GM12878 (cell line): ENCODE data around the gene SCARB2. TPM values are rescaled to one million over a fixed set of nuclear protein-coding genes. Genes with fewer than 3 reads are reported as not detected.
A peak's percentile ranks its signal among the peaks of the same experiment; 100 is the strongest.

ENCODE experiments used
- ATAC-seq: fragments of 200-7000 bp; cut with Tn5 transposase; 3 replicates; pipeline ENCODE4 v1.9.1; 2020; ENCODE audit warnings: mild to moderate bottlenecking, moderate library complexity
- BruUV-seq: library from RNA; stranded (reverse); fragments of 400-500 nt; replicated peaks from 2 replicates; lab custom pipeline; 2021; lab: Mats Ljungman, UMichigan
- CTCF ChIA-PET: fragments of 300-600 bp; sonication (Branson Sonifier 250); formaldehyde crosslinking; extraction: SDS; loops from one replicate; lab custom pipeline; 2021; ENCODE audit warnings: inconsistent platforms; lab: Yijun Ruan, JAX
- POLR2A ChIA-PET: fragments of 350-600 bp; formaldehyde crosslinking; extraction: SDS; loops from one replicate; lab custom pipeline; 2021; ENCODE audit warnings: inconsistent platforms; lab: Charles Lee
- RAD21 ChIA-PET: fragments of 300-600 bp; sonication (Branson Sonifier 250); formaldehyde crosslinking; loops from one replicate; lab custom pipeline; 2023; ENCODE audit warnings: antibody characterized with exemption; ENCODE audit not compliant: unreplicated experiment; lab: Charles Lee
- SMC1A ChIA-PET: fragments of 300-600 bp; sonication (Branson Sonifier 250); formaldehyde crosslinking; loops from one replicate; lab custom pipeline; 2023; ENCODE audit not compliant: unreplicated experiment, uncharacterized antibody; lab: Charles Lee
- DNase-seq: peaks from one replicate; pipeline ENCODE4 v3.0.0-alpha.2; 2011; ENCODE audit warnings: low read depth, low spot score
- FAIRE-seq: peaks from 3 replicates; lab custom pipeline; 2011; peaks lifted over from hg19 to GRCh38; lab: Jason Lieb, UNC
- H2AFZ ChIP-seq: 2 replicates; pipeline ENCODE4 v1.6.0; 2011; ENCODE audit warnings: low read depth, low read length, control low read depth; ENCODE audit not compliant: control insufficient read depth
- H3K27ac ChIP-seq: 2 replicates; pipeline ENCODE4 v1.5.1; 2011; ENCODE audit warnings: control low read depth; ENCODE audit not compliant: control insufficient read depth, insufficient read depth
- H3K27me3 ChIP-seq, 2 experiments: replicated peaks in 1 of 2; 2 replicates each; pipeline versions ENCODE4 v1.6.0 to v1.6.1; 2011; ENCODE audit warnings: low read length in 1 of 2; ENCODE audit not compliant: control insufficient read depth in 2 of 2, insufficient read depth in 2 of 2
- H3K36me3 ChIP-seq, 2 experiments: 2 replicates each; pipeline ENCODE4 v1.5.1; 2011; ENCODE audit warnings: low read length in 1 of 2; ENCODE audit not compliant: control insufficient read depth in 2 of 2, insufficient read depth in 2 of 2
- H3K4me1 ChIP-seq: 2 replicates; pipeline ENCODE4 v1.6.1; 2011; ENCODE audit warnings: mild to moderate bottlenecking, low read length, moderate library complexity, mixed read lengths; ENCODE audit not compliant: control insufficient read depth, insufficient read depth
- H3K4me2 ChIP-seq: 2 replicates; pipeline ENCODE4 v1.6.0; 2011; ENCODE audit warnings: control low read depth; ENCODE audit not compliant: control insufficient read depth, insufficient read depth
- H3K4me3 ChIP-seq: fragments of 200-600 bp; sonication (generic); 2 replicates; pipeline ENCODE4 v1.5.1; 2016
- H3K79me2 ChIP-seq: 2 replicates; pipeline ENCODE4 v1.6.0; 2011; ENCODE audit warnings: low read length; ENCODE audit not compliant: control insufficient read depth, insufficient read depth
- H3K9ac ChIP-seq: 2 replicates; pipeline ENCODE4 v1.8.0; 2011; ENCODE audit warnings: low read length, control low read depth, mixed read lengths; ENCODE audit not compliant: control insufficient read depth, insufficient read depth
- H3K9me3 ChIP-seq: replicated peaks from 3 replicates; pipeline ENCODE4 v1.5.1; 2011; ENCODE audit warnings: mild to moderate bottlenecking, low read length; ENCODE audit not compliant: control insufficient read depth, insufficient read depth
- H4K20me1 ChIP-seq: 2 replicates; pipeline ENCODE4 v1.6.0; 2011; ENCODE audit not compliant: control insufficient read depth, insufficient read depth
- BCL3 ChIP-seq: IDR thresholded peaks from 2 replicates; pipeline ENCODE4 v1.6.1; 2011; ENCODE audit warnings: borderline replicate concordance, low read depth, mild to moderate bottlenecking, moderate library complexity, low read length; ENCODE audit not compliant: insufficient read depth, poor library complexity, severe bottlenecking
- BCLAF1 ChIP-seq: fragments of 450-650 bp; IDR thresholded peaks from 2 replicates; pipeline ENCODE4 v1.6.1; 2017; ENCODE audit warnings: antibody characterized with exemption, mild to moderate bottlenecking, moderate library complexity
- ESRRA ChIP-seq: IDR thresholded peaks from 2 replicates; pipeline ENCODE4 v1.6.1; 2012; ENCODE audit warnings: mild to moderate bottlenecking, low read length, improper control_type of control experiment
- HSF1 ChIP-seq: fragments of 150-350 bp; IDR thresholded peaks from 2 replicates; pipeline ENCODE4 v1.6.1; 2014; ENCODE audit warnings: mild to moderate bottlenecking, low read depth, low read length
- KDM1A ChIP-seq: fragments of 200-600 bp; sonication (generic); IDR thresholded peaks from 2 replicates; pipeline ENCODE4 v1.6.1; 2016; ENCODE audit warnings: borderline replicate concordance
- MXI1 ChIP-seq: fragments of 150-350 bp; IDR thresholded peaks from 2 replicates; pipeline ENCODE4 v1.6.1; 2011; ENCODE audit warnings: low read depth, mild to moderate bottlenecking, inconsistent platforms, low read length, improper control_type of control experiment
- NR2C1 ChIP-seq: fragments of 450-650 bp; IDR thresholded peaks from 2 replicates; pipeline ENCODE4 v1.6.1; 2017; ENCODE audit warnings: antibody characterized with exemption, mild to moderate bottlenecking, moderate library complexity
- RBBP5 ChIP-seq: fragments of 200-600 bp; sonication (generic); conservative IDR thresholded peaks from 2 replicates; pipeline ENCODE4 v1.6.1; 2016
- TCF12 ChIP-seq: IDR thresholded peaks from 2 replicates; pipeline ENCODE4 v1.6.1; 2011; ENCODE audit warnings: low read depth, mild to moderate bottlenecking, low read length
- ZNF207 ChIP-seq: fragments of 450-650 bp; IDR thresholded peaks from 2 replicates; pipeline ENCODE4 v1.6.1; 2014; ENCODE audit warnings: antibody characterized with exemption, mild to moderate bottlenecking, borderline replicate concordance
- ZNF24 ChIP-seq: fragments of 450-650 bp; IDR thresholded peaks from 2 replicates; pipeline ENCODE4 v1.6.1; 2017; ENCODE audit warnings: antibody characterized with exemption, mild to moderate bottlenecking
- ZNF622 ChIP-seq: fragments of 450-650 bp; IDR thresholded peaks from 2 replicates; pipeline ENCODE4 v1.6.1; 2017; ENCODE audit warnings: mild to moderate bottlenecking, inconsistent platforms
- WGBS: methylation state at CpG from one replicate; pipeline ENCODE4 v1.1.6; 2016; ENCODE audit warnings: low lambda C conversion rate; ENCODE audit not compliant: insufficient replicate concordance, insufficient coverage; ENCODE audit errors: missing lambda C conversion rate; 5-methylcytosine and 5-hydroxymethylcytosine counted together
- in situ Hi-C: fragments of 300-500 bp; cut with MboI; formaldehyde crosslinking; loops from 9 replicates; pipeline ENCODE4 v1.14.3; 2018; ENCODE audit warnings: mixed read lengths
- intact Hi-C: fragments of 100-400 bp; cut with micrococcal nuclease; formaldehyde crosslinking; loops from one replicate; pipeline ENCODE4 v1.14.2; 2022; ENCODE audit not compliant: unreplicated experiment
- polyA plus RNA-seq, 11 experiments: library from polyadenylated mRNA; depleted of rRNA in 4 of 11; unstranded in 6 of 11; stranded (reverse) in 5 of 11; fragments of >200 nt; fragmentation: Nextera tagmentation in 4 of 11; fragmentation: Illumina TruSeq in 1 of 11; extraction: Ambion mirVana in 4 of 11; extraction: Trizol in 1 of 11; gene quantifications; 1 replicate in 1 of 11; 2 replicates in 10 of 11; pipeline versions ENCODE4 v1.2.1 to v1.2.3, GENCODE V29; 2011 to 2016; ENCODE audit warnings: inconsistent platforms in 2 of 11, missing spikeins in 2 of 11, low read depth in 1 of 11
- total RNA-seq, 4 experiments: library from RNA; depleted of rRNA in 3 of 4; stranded (reverse); fragments of >200 nt in 3 of 4; fragmentation: Illumina TruSeq in 1 of 4; extraction: Trizol in 1 of 4; gene quantifications; 2 replicates each; pipeline versions ENCODE4 v1.2.1 to v1.2.3, GENCODE V29; 2013 to 2021

Gene SCARB2
- total and polyA plus RNA-seq, 10 of the 15 experiments (the other 5 are each of a cell fraction or from before 2014, with no cell fraction given) = 2.1 to 11.7 (median 9.5) TPM

GRCh38 chr4:76160355-76160754 is 53.3 kb downstream of the SCARB2 start (continued):
- no peak for TF ChIP-seq KDM1A
- TF ChIP-seq NR2C1 = no peak

- ChIA-PET RAD21 (interaction anchor here (0.9 kb wide), 1 partner anchor 23 kb away, joined by 4 read pairs; no protein-coding TSS in a partner anchor), CTCF (interaction anchor here (0.7 kb wide), 2 partner anchors 24 to 41 kb away, joined by 3 read pairs; no protein-coding TSS in a partner anchor), POLR2A (no interaction called here), SMC1A (interaction anchor here (0.6 kb wide), 2 partner anchors 68 to 164 kb away, joined by 3 read pairs; no protein-coding TSS in a partner anchor)
- no peaks in the 10 kb centered on the region for H3K27me3 ChIP-seq
- H3K27ac ChIP-seq = no peak overlapping the region
- no peak overlapping the region for H3K4me3 ChIP-seq
- intact Hi-C loops = no loop called here
- BruUV-seq = no TSS peak
- H2AFZ ChIP-seq = no peak overlapping the region
- in situ Hi-C loops = no loop called here
- no peaks in the 10 kb centered on the region for H3K9me3 ChIP-seq
- DNase-seq (no peak), FAIRE-seq (peak; percentile 23), ATAC-seq (no peak)
- H3K9ac ChIP-seq = no peak overlapping the region
- TF ChIP-seq BCL3 (no peak), ZNF24 (no peak), MXI1 (no peak), RBBP5 (no peak), KDM1A (no peak), TCF12 (no peak), ESRRA (no peak), ZNF622 (no peak), ZNF207 (no peak), BCLAF1 (no peak), HSF1 (no peak)
- peaks cover 0 to 4% of the 10 kb centered on the region in 2 experiments; a peak in 2 of 4 replicates for H3K36me3 ChIP-seq
- no peak overlapping the region for H3K4me2 ChIP-seq
- 30% methylated on average over 2 of the region's 2 CpGs for WGBS
- no peaks in the 10 kb centered on the region for H3K4me1 ChIP-seq
- no peaks in the 10 kb centered on the region for H4K20me1 ChIP-seq
- H3K79me2 ChIP-seq = no peaks in the 10 kb centered on the region
Measured at GRCh38 chr4:76156635-76157034, 57.0 kb downstream of the SCARB2 start.
